HepG2 (cell line): ENCODE data around the gene CARD19. TPM values are rescaled to one million over a fixed set of nuclear protein-coding genes. Genes with fewer than 3 reads are reported as not detected.
A peak's percentile ranks its signal among the peaks of the same experiment; 100 is the strongest.

Source experiments
- ARNT ChIP-seq: fragments of 450-650 bp; IDR thresholded peaks from 2 replicates; pipeline ENCODE4 v1.6.1; 2017
- CBFB ChIP-seq: sonication (generic); formaldehyde crosslinking; IDR thresholded peaks from 2 replicates; pipeline ENCODE4 v1.4.0; 2020; ENCODE audit warnings: missing genetic modification reagents
- GMEB1 ChIP-seq: sonication (generic); formaldehyde crosslinking; IDR thresholded peaks from 2 replicates; pipeline ENCODE4 v1.5.1; 2020; ENCODE audit warnings: missing genetic modification reagents, mild to moderate bottlenecking, borderline replicate concordance
- KAT2B ChIP-seq: fragments of 150-350 bp; IDR thresholded peaks from 2 replicates; pipeline ENCODE4 v1.6.1; 2014; ENCODE audit warnings: low read depth, low read length, borderline replicate concordance
- MIER2 ChIP-seq: IDR thresholded peaks from 2 replicates; pipeline ENCODE4 v1.6.1; 2016; ENCODE audit warnings: missing biosample characterization, missing genetic modification reagents
- MZF1 ChIP-seq: sonication (generic); formaldehyde crosslinking; IDR thresholded peaks from 2 replicates; pipeline ENCODE4 v1.8.1; 2023; ENCODE audit warnings: mild to moderate bottlenecking, missing genetic modification reagents, borderline replicate concordance
- NCOA5 ChIP-seq: sonication (generic); formaldehyde crosslinking; IDR thresholded peaks from 2 replicates; pipeline ENCODE4 v1.4.0; 2020; ENCODE audit warnings: missing genetic modification reagents
- PAF1 ChIP-seq: IDR thresholded peaks from 2 replicates; pipeline ENCODE4 v1.6.1; 2016; ENCODE audit warnings: missing genetic modification reagents, missing compliant biosample characterization
- POGZ ChIP-seq: sonication (generic); formaldehyde crosslinking; IDR thresholded peaks from 2 replicates; pipeline ENCODE4 v1.4.0; 2020; ENCODE audit warnings: mild to moderate bottlenecking, missing genetic modification reagents
- POLR2AphosphoS2 ChIP-seq: IDR thresholded peaks from 2 replicates; pipeline ENCODE4 v1.6.1; 2011; ENCODE audit warnings: low read depth, low read length, improper control_type of control experiment
- RFX5 ChIP-seq: IDR thresholded peaks from 2 replicates; pipeline ENCODE4 v1.6.1; 2011; ENCODE audit warnings: low read depth, low read length, improper control_type of control experiment
- RXRB ChIP-seq: IDR thresholded peaks from 2 replicates; pipeline ENCODE4 v1.6.1; 2016; ENCODE audit warnings: borderline replicate concordance, missing genetic modification reagents, missing compliant biosample characterization
- SPEN ChIP-seq: sonication (generic); formaldehyde crosslinking; IDR thresholded peaks from 2 replicates; pipeline ENCODE4 v1.5.1; 2020; ENCODE audit warnings: low read depth, mild to moderate bottlenecking, missing genetic modification reagents
- SSRP1 ChIP-seq: IDR thresholded peaks from 2 replicates; pipeline ENCODE4 v1.6.1; 2016; ENCODE audit warnings: control low read depth
- ZNF121 ChIP-seq: sonication (generic); formaldehyde crosslinking; IDR thresholded peaks from 2 replicates; pipeline ENCODE4 v1.5.0; 2020; ENCODE audit warnings: mild to moderate bottlenecking, missing genetic modification reagents
- ZNF260 ChIP-seq: sonication (generic); formaldehyde crosslinking; IDR thresholded peaks from 2 replicates; pipeline ENCODE4 v1.4.0; 2020; ENCODE audit warnings: missing genetic modification reagents, low read depth, mild to moderate bottlenecking, borderline replicate concordance
- ZNF331 ChIP-seq: sonication (generic); formaldehyde crosslinking; IDR thresholded peaks from 2 replicates; pipeline ENCODE4 v1.4.0; 2020; ENCODE audit warnings: missing genetic modification reagents
- ZNF367 ChIP-seq: sonication (generic); formaldehyde crosslinking; IDR thresholded peaks from 2 replicates; pipeline ENCODE4 v1.4.0; 2020; ENCODE audit warnings: missing genetic modification reagents, borderline replicate concordance
- ZNF547 ChIP-seq: sonication (generic); formaldehyde crosslinking; IDR thresholded peaks from 2 replicates; pipeline ENCODE4 v1.5.1; 2020; ENCODE audit warnings: mild to moderate bottlenecking, missing genetic modification reagents
- ZNF564 ChIP-seq: sonication (generic); formaldehyde crosslinking; IDR thresholded peaks from 2 replicates; pipeline ENCODE4 v1.8.1; 2023; ENCODE audit warnings: mild to moderate bottlenecking, missing genetic modification reagents
- ZNF572 ChIP-seq: sonication (generic); formaldehyde crosslinking; IDR thresholded peaks from 2 replicates; pipeline ENCODE4 v1.5.1; 2020; ENCODE audit warnings: mild to moderate bottlenecking, missing genetic modification reagents
- ZNF652 ChIP-seq: IDR thresholded peaks from 2 replicates; pipeline ENCODE4 v1.6.1; 2016; ENCODE audit warnings: low read depth, borderline replicate concordance
- ZNF670 ChIP-seq: sonication (generic); formaldehyde crosslinking; IDR thresholded peaks from 2 replicates; pipeline ENCODE4 v1.8.0; 2022; ENCODE audit warnings: mild to moderate bottlenecking, missing genetic modification reagents, borderline replicate concordance
- ZNF672 ChIP-seq: sonication (generic); formaldehyde crosslinking; IDR thresholded peaks from 2 replicates; pipeline ENCODE4 v1.8.1; 2022; ENCODE audit warnings: missing genetic modification reagents
- ZSCAN31 ChIP-seq: sonication (generic); formaldehyde crosslinking; IDR thresholded peaks from 2 replicates; pipeline ENCODE4 v1.5.0; 2020; ENCODE audit warnings: low read depth, mild to moderate bottlenecking, missing genetic modification reagents
- polyA plus RNA-seq, 8 experiments: library from polyadenylated mRNA; depleted of rRNA in 3 of 8; stranded (reverse) in 7 of 8; unstranded in 1 of 8; fragments of >200 nt; fragmentation: Illumina TruSeq in 4 of 8; extraction: Trizol in 4 of 8; gene quantifications; 2 replicates each; pipeline versions ENCODE4 v1.2.1 to v1.2.3, GENCODE V29; 2011 to 2016; ENCODE audit warnings: low read depth in 4 of 8, missing spikeins in 1 of 8, mixed read lengths in 1 of 8; ENCODE audit not compliant: insufficient read depth in 1 of 8
- total RNA-seq, 5 experiments: library from RNA; depleted of rRNA; stranded (reverse); fragments of >200 nt; fragmentation: Illumina TruSeq; extraction: Trizol; gene quantifications; 2 replicates each; pipeline ENCODE4 v1.2.3, GENCODE V29; 2016; ENCODE audit warnings: low read depth in 1 of 5
- TF ChIP-seq, protein P1 (sequence below): sonication (generic); formaldehyde crosslinking; IDR thresholded peaks from 2 replicates; pipeline ENCODE4 v1.4.0; 2020; ENCODE audit warnings: mild to moderate bottlenecking, missing genetic modification reagents
- TF ChIP-seq, protein P2 (sequence below): sonication (generic); formaldehyde crosslinking; conservative IDR thresholded peaks from 2 replicates; pipeline ENCODE4 v1.8.0; 2022; ENCODE audit warnings: low read depth, missing genetic modification reagents

CARD19 gene
- total and polyA plus RNA-seq, 2 of the 13 experiments (the other 11 are each of a cell fraction or from before 2014, with no cell fraction given), result 18.4 to 47.2 TPM

DNA sequence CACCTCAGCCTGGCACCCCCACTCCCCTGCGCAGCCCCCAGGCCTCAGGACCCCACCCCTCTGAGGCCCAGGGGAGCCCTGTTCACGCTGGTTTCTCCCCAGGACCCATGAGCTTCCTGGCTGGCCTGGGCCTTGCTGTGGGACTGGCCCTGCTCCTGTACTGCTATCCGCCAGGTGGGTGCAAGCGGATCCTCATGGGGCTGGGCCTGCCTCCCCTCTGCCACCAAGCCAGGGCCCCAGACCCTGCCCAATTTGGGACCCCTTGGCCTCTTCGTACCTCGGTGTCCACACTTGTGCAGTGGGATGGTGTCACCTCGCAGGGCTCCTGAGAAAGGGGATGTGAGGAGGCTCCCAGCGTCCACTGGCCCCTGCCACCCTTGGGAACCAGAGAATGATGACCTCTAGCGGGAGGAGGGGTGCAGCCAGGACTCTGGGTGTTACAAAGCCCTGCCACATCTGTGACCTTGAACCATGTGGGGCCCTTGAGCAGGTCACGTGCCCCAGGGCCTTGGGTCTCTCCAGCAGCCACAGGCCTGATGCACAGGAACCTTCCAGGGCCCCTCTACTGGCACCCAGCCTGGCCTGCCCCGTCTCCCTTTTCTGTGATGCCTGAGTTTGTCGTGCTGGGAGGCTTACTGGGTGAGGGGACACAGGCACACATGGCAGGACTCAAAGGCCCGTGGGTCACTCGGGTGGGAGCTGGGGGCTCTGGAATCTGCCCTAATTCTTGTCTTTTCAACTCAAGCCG, 16.3 kb downstream of the CARD19 start (continued):
- no peak for TF ChIP-seq ZNF564
- 0 out of 2 replicates have a peak, but pooled peaks have one; percentile 50 for TF ChIP-seq MZF1 (CRISPR knock-in tag)
- TF ChIP-seq, protein P1, sequence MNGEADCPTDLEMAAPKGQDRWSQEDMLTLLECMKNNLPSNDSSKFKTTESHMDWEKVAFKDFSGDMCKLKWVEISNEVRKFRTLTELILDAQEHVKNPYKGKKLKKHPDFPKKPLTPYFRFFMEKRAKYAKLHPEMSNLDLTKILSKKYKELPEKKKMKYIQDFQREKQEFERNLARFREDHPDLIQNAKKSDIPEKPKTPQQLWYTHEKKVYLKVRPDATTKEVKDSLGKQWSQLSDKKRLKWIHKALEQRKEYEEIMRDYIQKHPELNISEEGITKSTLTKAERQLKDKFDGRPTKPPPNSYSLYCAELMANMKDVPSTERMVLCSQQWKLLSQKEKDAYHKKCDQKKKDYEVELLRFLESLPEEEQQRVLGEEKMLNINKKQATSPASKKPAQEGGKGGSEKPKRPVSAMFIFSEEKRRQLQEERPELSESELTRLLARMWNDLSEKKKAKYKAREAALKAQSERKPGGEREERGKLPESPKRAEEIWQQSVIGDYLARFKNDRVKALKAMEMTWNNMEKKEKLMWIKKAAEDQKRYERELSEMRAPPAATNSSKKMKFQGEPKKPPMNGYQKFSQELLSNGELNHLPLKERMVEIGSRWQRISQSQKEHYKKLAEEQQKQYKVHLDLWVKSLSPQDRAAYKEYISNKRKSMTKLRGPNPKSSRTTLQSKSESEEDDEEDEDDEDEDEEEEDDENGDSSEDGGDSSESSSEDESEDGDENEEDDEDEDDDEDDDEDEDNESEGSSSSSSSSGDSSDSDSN (CRISPR knock-in tag), result peak; percentile 39; the same call in 1 of the 2 replicates
- TF ChIP-seq ZNF672 (CRISPR knock-in tag), result no peak
- TF ChIP-seq ZNF121 (CRISPR knock-in tag), result peak; percentile 85
- TF ChIP-seq GMEB1 (CRISPR knock-in tag), result 0 out of 2 replicates have a peak, but pooled peaks have one; percentile 17
- peak; percentile 91 for TF ChIP-seq ZNF331 (CRISPR knock-in tag)
- no peak for TF ChIP-seq KAT2B
- TF ChIP-seq MIER2 (CRISPR knock-in tag), result 0 out of 2 replicates have a peak, but pooled peaks have one; percentile 57
- TF ChIP-seq PAF1, result no peak
- TF ChIP-seq ZNF547, result no peak
- TF ChIP-seq ZNF652 (CRISPR knock-in tag), result 0 out of 2 replicates have a peak, but pooled peaks have one; percentile 19
- peak; percentile 78 for TF ChIP-seq POGZ
- TF ChIP-seq SPEN (CRISPR knock-in tag), result peak; percentile 90
- TF ChIP-seq SSRP1 (CRISPR knock-in tag), result no peak
- TF ChIP-seq ZSCAN31 (CRISPR knock-in tag), result 0 out of 2 replicates have a peak, but pooled peaks have one; percentile 75
- TF ChIP-seq ZNF670 (CRISPR knock-in tag), result no peak
- peak; percentile 60; the same call in 1 of the 2 replicates for TF ChIP-seq ZNF572 (CRISPR knock-in tag)
- peak; percentile 72; the same call in 1 of the 2 replicates for TF ChIP-seq CBFB (CRISPR knock-in tag)
- TF ChIP-seq RFX5, result no peak
- no peak for TF ChIP-seq POLR2AphosphoS2
- TF ChIP-seq ARNT, result no peak
- no peak for TF ChIP-seq ZNF260 (CRISPR knock-in tag)
- TF ChIP-seq RXRB (CRISPR knock-in tag), result peak; percentile 88
- TF ChIP-seq ZNF367, result no peak
- TF ChIP-seq, protein P2, sequence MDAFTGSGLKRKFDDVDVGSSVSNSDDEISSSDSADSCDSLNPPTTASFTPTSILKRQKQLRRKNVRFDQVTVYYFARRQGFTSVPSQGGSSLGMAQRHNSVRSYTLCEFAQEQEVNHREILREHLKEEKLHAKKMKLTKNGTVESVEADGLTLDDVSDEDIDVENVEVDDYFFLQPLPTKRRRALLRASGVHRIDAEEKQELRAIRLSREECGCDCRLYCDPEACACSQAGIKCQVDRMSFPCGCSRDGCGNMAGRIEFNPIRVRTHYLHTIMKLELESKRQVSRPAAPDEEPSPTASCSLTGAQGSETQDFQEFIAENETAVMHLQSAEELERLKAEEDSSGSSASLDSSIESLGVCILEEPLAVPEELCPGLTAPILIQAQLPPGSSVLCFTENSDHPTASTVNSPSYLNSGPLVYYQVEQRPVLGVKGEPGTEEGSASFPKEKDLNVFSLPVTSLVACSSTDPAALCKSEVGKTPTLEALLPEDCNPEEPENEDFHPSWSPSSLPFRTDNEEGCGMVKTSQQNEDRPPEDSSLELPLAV (CRISPR knock-in tag), result 0 out of 2 replicates have a peak, but pooled peaks have one; percentile 43
- no peak for TF ChIP-seq NCOA5 (CRISPR knock-in tag)
